PC-9 (cell line): ENCODE data around the gene NPFFR2. TPM values are rescaled to one million over a fixed set of nuclear protein-coding genes. Genes with fewer than 3 reads are reported as not detected.
"Not testable (repeated sequence)": the region's sequence is repeated elsewhere in the genome, so short reads cannot be mapped to it uniquely, and the experiment has no call there.

ENCODE experiments used
- BruUV-seq: library from RNA; stranded (reverse); fragments of 400-500 nt; replicated peaks from 2 replicates; lab custom pipeline; 2021; lab: Mats Ljungman, UMichigan
- CTCF ChIA-PET: fragments of 300-600 bp; sonication (Branson Sonifier 250); formaldehyde crosslinking; loops from one replicate; lab custom pipeline; 2022; ENCODE audit warnings: antibody characterized with exemption; lab: Charles Lee
- POLR2A ChIA-PET: fragments of 300-600 bp; sonication (Branson Sonifier 250); formaldehyde crosslinking; loops from one replicate; lab custom pipeline; 2022; ENCODE audit warnings: antibody characterized with exemption; ENCODE audit not compliant: unreplicated experiment; lab: Charles Lee
- DNase-seq, 2 experiments: peaks; one replicate each; pipeline versions ENCODE4 v3.0.0 to v3.0.0-alpha.2; 2015 to 2022; ENCODE audit warnings: mixed read lengths in 1 of 2
- H2AFZ ChIP-seq: fragments of 200-600 bp; sonication (generic); 2 replicates; pipeline ENCODE4 v1.8.1; 2017; ENCODE audit warnings: antibody characterized with exemption
- H3F3A ChIP-seq: fragments of 200-600 bp; sonication (generic); 2 replicates; pipeline ENCODE4 v1.8.1; 2017; ENCODE audit warnings: antibody characterized with exemption, mild to moderate bottlenecking, low read depth; ENCODE audit not compliant: insufficient read depth
- H3K27ac ChIP-seq: fragments of 200-600 bp; sonication (generic); 2 replicates; pipeline ENCODE4 v1.6.1; 2016; ENCODE audit warnings: mixed run types
- H3K27me3 ChIP-seq: fragments of 200-600 bp; sonication (generic); 2 replicates; pipeline ENCODE4 v1.6.1; 2016; ENCODE audit warnings: low read depth, mixed run types; ENCODE audit not compliant: insufficient read depth
- H3K36me3 ChIP-seq: fragments of 200-600 bp; sonication (generic); 2 replicates; pipeline ENCODE4 v1.6.1; 2016; ENCODE audit warnings: low read depth, mixed run types
- H3K4me1 ChIP-seq: fragments of 200-600 bp; sonication (generic); replicated peaks from 2 replicates; pipeline ENCODE4 v1.6.1; 2016; ENCODE audit warnings: mixed run types; ENCODE audit not compliant: insufficient read depth
- H3K4me2 ChIP-seq: fragments of 200-600 bp; sonication (generic); 2 replicates; pipeline ENCODE4 v1.6.1; 2017; ENCODE audit warnings: mixed run types
- H3K4me3 ChIP-seq: fragments of 200-600 bp; sonication (generic); 2 replicates; pipeline ENCODE4 v1.6.1; 2016; ENCODE audit warnings: mixed run types
- H3K79me2 ChIP-seq: fragments of 200-600 bp; sonication (generic); 2 replicates; pipeline ENCODE4 v1.6.1; 2017; ENCODE audit warnings: low read depth, mixed run types
- H3K9me2 ChIP-seq: fragments of 200-600 bp; sonication (generic); 2 replicates; pipeline ENCODE4 v1.8.1; 2017; ENCODE audit warnings: mild to moderate bottlenecking; ENCODE audit not compliant: insufficient read depth
- H3K9me3 ChIP-seq: fragments of 200-600 bp; sonication (generic); 2 replicates; pipeline ENCODE4 v1.8.1; 2016; ENCODE audit warnings: low read depth; ENCODE audit not compliant: insufficient read depth
- H4K20me1 ChIP-seq: fragments of 200-600 bp; sonication (generic); 2 replicates; pipeline ENCODE4 v1.8.1; 2017; ENCODE audit not compliant: insufficient read depth
- EZH2 ChIP-seq: fragments of 200-600 bp; sonication (generic); IDR thresholded peaks from 2 replicates; pipeline ENCODE4 v1.8.0; 2017; ENCODE audit warnings: antibody characterized with exemption, low read depth
- intact Hi-C: fragments of 100-400 bp; cut with micrococcal nuclease; formaldehyde crosslinking; loops from one replicate; pipeline ENCODE4 v1.10.0; 2022; ENCODE audit not compliant: unreplicated experiment
- total RNA-seq: library from RNA; stranded (reverse); gene quantifications from 2 replicates; pipeline ENCODE4 v1.2.3, GENCODE V29; 2021
- TF ChIP-seq, protein P1 (sequence below): fragments of 200-600 bp; sonication (generic); conservative IDR thresholded peaks from 2 replicates; pipeline ENCODE4 v1.6.1; 2017; ENCODE audit warnings: mixed run types, antibody characterized with exemption, mild to moderate bottlenecking, moderate library complexity

Gene NPFFR2
- total RNA-seq, 1 experiment from 2014 or later = not detected

DNA sequence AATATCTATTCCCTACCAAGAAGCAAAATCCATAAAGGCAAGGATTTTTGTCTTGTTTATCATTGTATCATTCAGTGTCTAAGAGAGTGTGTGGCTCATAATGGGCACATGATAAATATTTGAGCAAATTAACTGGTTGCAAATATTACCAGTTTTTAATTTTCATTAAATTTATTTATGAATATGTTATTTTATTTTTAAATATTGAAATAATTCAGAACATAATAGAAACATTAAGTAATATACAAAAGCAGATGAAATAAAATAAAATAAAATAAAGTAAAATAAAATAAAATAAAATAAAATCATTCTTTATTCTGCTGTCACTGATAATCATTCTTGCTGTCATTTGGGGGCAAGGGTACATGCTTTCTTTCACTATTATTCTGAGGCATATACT lies 120.9 kb downstream of the NPFFR2 start:
- H3K4me3 ChIP-seq = no peak overlapping the region
- ChIA-PET CTCF (no interaction called here), POLR2A (no interaction called here)
- no peak for DNase-seq
- no peaks in the 10 kb centered on the region for H3K9me3 ChIP-seq
- no peaks in the 10 kb centered on the region for H3K79me2 ChIP-seq
- no peaks in the 10 kb centered on the region for H3K9me2 ChIP-seq
- no peaks in the 10 kb centered on the region for H3K36me3 ChIP-seq
- BruUV-seq = no TSS peak
- no peaks in the 10 kb centered on the region for H3K27me3 ChIP-seq
- H3K27ac ChIP-seq = no peak overlapping the region
- intact Hi-C loops = no loop called here
- TF ChIP-seq EZH2 = no peak
- TF ChIP-seq, protein P1, sequence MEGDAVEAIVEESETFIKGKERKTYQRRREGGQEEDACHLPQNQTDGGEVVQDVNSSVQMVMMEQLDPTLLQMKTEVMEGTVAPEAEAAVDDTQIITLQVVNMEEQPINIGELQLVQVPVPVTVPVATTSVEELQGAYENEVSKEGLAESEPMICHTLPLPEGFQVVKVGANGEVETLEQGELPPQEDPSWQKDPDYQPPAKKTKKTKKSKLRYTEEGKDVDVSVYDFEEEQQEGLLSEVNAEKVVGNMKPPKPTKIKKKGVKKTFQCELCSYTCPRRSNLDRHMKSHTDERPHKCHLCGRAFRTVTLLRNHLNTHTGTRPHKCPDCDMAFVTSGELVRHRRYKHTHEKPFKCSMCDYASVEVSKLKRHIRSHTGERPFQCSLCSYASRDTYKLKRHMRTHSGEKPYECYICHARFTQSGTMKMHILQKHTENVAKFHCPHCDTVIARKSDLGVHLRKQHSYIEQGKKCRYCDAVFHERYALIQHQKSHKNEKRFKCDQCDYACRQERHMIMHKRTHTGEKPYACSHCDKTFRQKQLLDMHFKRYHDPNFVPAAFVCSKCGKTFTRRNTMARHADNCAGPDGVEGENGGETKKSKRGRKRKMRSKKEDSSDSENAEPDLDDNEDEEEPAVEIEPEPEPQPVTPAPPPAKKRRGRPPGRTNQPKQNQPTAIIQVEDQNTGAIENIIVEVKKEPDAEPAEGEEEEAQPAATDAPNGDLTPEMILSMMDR = no peak
- H3K4me2 ChIP-seq = no peak overlapping the region
- no peaks in the 10 kb centered on the region for H3F3A ChIP-seq
- no peak overlapping the region for H2AFZ ChIP-seq
- no peaks in the 10 kb centered on the region for H4K20me1 ChIP-seq
- H3K4me1 ChIP-seq = no peaks in the 10 kb centered on the region

DNA sequence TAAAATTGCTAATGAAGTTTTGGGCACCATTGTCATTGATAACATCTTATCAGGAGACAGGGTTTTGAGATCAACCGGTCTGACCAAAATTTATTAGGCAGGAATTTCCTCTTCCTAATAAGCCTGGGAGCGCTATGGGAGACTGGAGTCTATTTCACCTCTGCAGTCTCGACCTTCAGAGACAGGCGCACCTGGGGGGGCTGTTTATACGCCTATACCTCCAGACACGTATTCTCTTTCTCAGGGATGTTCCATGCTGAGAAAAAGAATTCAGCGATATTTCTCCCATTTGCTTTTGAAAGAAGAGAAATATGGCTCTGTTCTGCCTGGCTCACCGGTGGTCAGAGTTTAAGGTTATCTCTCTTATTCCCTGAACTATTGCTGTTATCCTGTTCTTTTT lies 121.8 kb downstream of the NPFFR2 start:
- H3K36me3 ChIP-seq, H3K27me3 ChIP-seq, H3K4me1 ChIP-seq, BruUV-seq, CTCF ChIA-PET, H3K4me3 ChIP-seq, H3K9me3 ChIP-seq, H4K20me1 ChIP-seq, H3K4me2 ChIP-seq, H3K27ac ChIP-seq, H2AFZ ChIP-seq, H3K79me2 ChIP-seq, POLR2A ChIA-PET, H3K9me2 ChIP-seq, intact Hi-C loops, DNase-seq, H3F3A ChIP-seq: not testable (repeated sequence)

DNA sequence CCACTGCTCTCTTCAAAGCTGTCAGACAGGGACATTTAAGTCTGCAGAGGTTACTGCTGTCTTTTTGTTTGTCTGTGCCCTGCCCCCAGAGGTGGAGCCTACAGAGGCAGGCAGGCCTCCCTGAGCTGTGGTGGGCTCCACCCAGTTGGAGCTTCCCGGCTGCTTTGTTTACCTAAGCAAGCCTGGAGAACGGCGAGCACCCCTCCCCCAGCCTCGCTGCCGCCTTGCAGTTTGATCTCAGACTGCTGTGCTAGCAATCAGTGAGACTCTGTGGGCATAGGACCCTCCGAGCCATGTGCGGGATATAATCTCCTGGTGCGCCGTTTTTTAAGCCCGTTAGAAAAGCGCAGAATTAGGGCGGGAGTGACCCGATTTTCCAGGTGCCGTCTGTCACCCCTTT lies 137.5 kb downstream of the NPFFR2 start:
- H3K4me1 ChIP-seq, H3K9me2 ChIP-seq, CTCF ChIA-PET, DNase-seq, H3F3A ChIP-seq, POLR2A ChIA-PET, H2AFZ ChIP-seq, H3K4me3 ChIP-seq, intact Hi-C loops, H3K79me2 ChIP-seq, H3K9me3 ChIP-seq, BruUV-seq, H3K36me3 ChIP-seq, H3K27me3 ChIP-seq, H3K4me2 ChIP-seq, H3K27ac ChIP-seq, H4K20me1 ChIP-seq: not testable (repeated sequence)

DNA sequence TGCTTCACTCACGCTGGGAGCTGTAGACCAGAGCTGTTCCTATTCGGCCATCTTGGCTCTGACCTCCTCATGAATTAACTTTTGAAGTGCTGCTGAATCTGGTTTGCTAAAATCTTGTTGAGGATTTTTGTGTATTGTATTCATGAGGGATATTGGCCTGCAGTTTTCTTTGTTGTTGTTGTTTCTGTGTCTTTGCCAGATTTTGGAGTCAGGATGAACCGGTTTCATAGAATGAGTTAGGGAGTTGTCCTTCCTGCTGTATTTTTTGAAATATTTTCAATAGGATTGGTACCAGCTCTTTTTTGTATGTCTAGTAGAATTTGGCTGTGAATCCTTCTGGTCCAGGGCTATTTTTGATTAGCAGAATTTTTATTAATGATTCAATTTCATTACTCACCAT lies 138.1 kb downstream of the NPFFR2 start:
- Histone ChIP-seq H4K20me1 (no peaks in the 10 kb centered on the region), H3F3A (no peaks in the 10 kb centered on the region), H2AFZ (no peak overlapping the region), H3K79me2 (no peaks in the 10 kb centered on the region), H3K27ac (no peak overlapping the region), H3K4me1 (no peaks in the 10 kb centered on the region), H3K9me2 (no peaks in the 10 kb centered on the region), H3K4me3 (no peak overlapping the region), H3K9me3 (no peaks in the 10 kb centered on the region), H3K36me3 (no peaks in the 10 kb centered on the region), H3K4me2 (no peak overlapping the region), H3K27me3 (no peaks in the 10 kb centered on the region)
- intact Hi-C loops = no loop called here
- BruUV-seq = no TSS peak
- DNase-seq = no peak
- POLR2A ChIA-PET = no interaction called here
- CTCF ChIA-PET = no interaction called here
- TF ChIP-seq, protein P1 = no peak
- TF ChIP-seq EZH2 = no peak
